K562 (cell line): Measurements from ENCODE around the gene IGFBP7. TPM values are rescaled to one million over a fixed set of nuclear protein-coding genes. Genes with fewer than 3 reads are reported as not detected.

Experiments
- ATAC-seq: fragments of 200-7000 bp; cut with Tn5 transposase; 3 replicates; pipeline ENCODE4 v1.9.1; 2020; ENCODE audit warnings: moderate library complexity
- BruUV-seq: library from RNA; stranded (reverse); fragments of 400-500 nt; replicated peaks from 2 replicates; lab custom pipeline; 2021; lab: Mats Ljungman, UMichigan
- CTCF ChIA-PET: fragments of 300-600 bp; formaldehyde crosslinking; extraction: SDS; loops from one replicate; lab custom pipeline; 2021; ENCODE audit warnings: low intra/inter-chr PET ratio; lab: Yijun Ruan, JAX
- POLR2A ChIA-PET: fragments of 300-600, 350-650 bp; sonication (Branson Sonifier 250); formaldehyde crosslinking; extraction: SDS; loops from one replicate; lab custom pipeline; 2021; ENCODE audit warnings: antibody characterized with exemption, inconsistent platforms; lab: Yijun Ruan, JAX
- DNase-seq, 4 experiments: peaks; one replicate each; pipeline versions ENCODE4 v3.0.0 to v3.0.0-alpha.2; 2011 to 2018; ENCODE audit warnings: low spot score in 3 of 4, mixed read lengths in 3 of 4; ENCODE audit errors: extremely low read depth in 1 of 4
- FAIRE-seq: peaks from 2 replicates; lab custom pipeline; 2011; peaks lifted over from hg19 to GRCh38; lab: Jason Lieb, UNC
- H2AFZ ChIP-seq: 2 replicates; pipeline ENCODE4 v1.6.0; 2011; ENCODE audit warnings: low read depth, low read length, control low read depth, inconsistent platforms
- H3K27ac ChIP-seq: fragments of 200-600 bp; 3 replicates; pipeline ENCODE4 v1.8.0; 2011; ENCODE audit warnings: low read depth, mild to moderate bottlenecking, control low read depth, inconsistent platforms, low read length, moderate library complexity, mixed read lengths; ENCODE audit errors: extremely low read depth
- H3K27me3 ChIP-seq, 2 experiments: fragments of 300-600 bp in 1 of 2; 2 replicates in 1 of 2; 3 replicates in 1 of 2; pipeline versions ENCODE4 v1.6.0 to v1.8.0; 2011; ENCODE audit warnings: inconsistent platforms in 2 of 2, low read length in 2 of 2, mild to moderate bottlenecking in 1 of 2, mixed read lengths in 1 of 2, moderate library complexity in 1 of 2; ENCODE audit not compliant: control insufficient read depth in 2 of 2, insufficient read depth in 2 of 2
- H3K36me3 ChIP-seq: fragments of 300-600 bp; 3 replicates; pipeline ENCODE4 v1.8.0; 2011; ENCODE audit warnings: mild to moderate bottlenecking, low read length, inconsistent platforms; ENCODE audit not compliant: control insufficient read depth, insufficient read depth
- H3K4me1 ChIP-seq, 2 experiments: fragments of 200-600 bp in 1 of 2; replicated peaks in 1 of 2; 2 replicates in 1 of 2; 3 replicates in 1 of 2; pipeline versions ENCODE4 v1.5.1 to v1.8.0; 2011; ENCODE audit warnings: inconsistent platforms in 2 of 2, low read length in 2 of 2, mild to moderate bottlenecking in 1 of 2, mixed read lengths in 1 of 2, moderate library complexity in 1 of 2; ENCODE audit not compliant: control insufficient read depth in 2 of 2, insufficient read depth in 2 of 2
- H3K4me2 ChIP-seq: 2 replicates; pipeline ENCODE4 v1.6.1; 2011; ENCODE audit warnings: low read length, control low read depth, inconsistent platforms, mixed read lengths; ENCODE audit not compliant: insufficient read depth
- H3K4me3 ChIP-seq: fragments of 200-600 bp; sonication (generic), shearing (Covaris generic); 2 replicates; pipeline ENCODE4 v1.5.1; 2016; ENCODE audit warnings: control low read depth, inconsistent platforms
- H3K79me2 ChIP-seq: fragments of 200-600 bp; 3 replicates; pipeline ENCODE4 v1.8.0; 2011; ENCODE audit warnings: low read length, inconsistent platforms; ENCODE audit not compliant: control insufficient read depth, insufficient read depth
- H3K9ac ChIP-seq, 2 experiments: 2 replicates each; pipeline versions ENCODE4 v1.6.0 to v1.6.1; 2011; ENCODE audit warnings: low read depth in 2 of 2, low read length in 2 of 2, control low read depth in 1 of 2, inconsistent platforms in 1 of 2, mild to moderate bottlenecking in 1 of 2, mixed read lengths in 1 of 2; ENCODE audit not compliant: insufficient read depth in 1 of 2
- H3K9me1 ChIP-seq: one replicate; pipeline ENCODE4 v1.6.0; 2011; ENCODE audit warnings: inconsistent platforms, mild to moderate bottlenecking, low read length, moderate library complexity; ENCODE audit not compliant: control insufficient read depth, insufficient read depth
- H3K9me3 ChIP-seq: replicated peaks from 2 replicates; pipeline ENCODE4 v1.5.1; 2011; ENCODE audit warnings: low read depth, low read length, inconsistent platforms; ENCODE audit not compliant: control insufficient read depth, insufficient read depth
- H4K20me1 ChIP-seq: replicated peaks from 2 replicates; pipeline ENCODE4 v1.6.1; 2011; ENCODE audit warnings: low read length, inconsistent platforms, mixed read lengths; ENCODE audit not compliant: control insufficient read depth, insufficient read depth
- BHLHE40 ChIP-seq: IDR thresholded peaks from 2 replicates; pipeline ENCODE4 v1.6.1; 2011; ENCODE audit warnings: low read length, improper control_type of control experiment
- HOXB6 ChIP-seq: fragments of 250-450 bp; sonication (Bioruptor Pico); IDR thresholded peaks from 2 replicates; pipeline ENCODE4 v1.5.1; 2022; ENCODE audit warnings: mild to moderate bottlenecking, borderline replicate concordance
- KLF16 ChIP-seq: IDR thresholded peaks from 2 replicates; pipeline ENCODE4 v1.6.1; 2016; ENCODE audit warnings: antibody characterized with exemption
- LCOR ChIP-seq: sonication (generic); formaldehyde crosslinking; IDR thresholded peaks from 2 replicates; pipeline ENCODE4 v1.8.0; 2022; ENCODE audit warnings: mild to moderate bottlenecking, missing genetic modification reagents
- MAFG ChIP-seq: fragments of 450-650 bp; conservative IDR thresholded peaks from 2 replicates; pipeline ENCODE4 v1.6.1; 2016; ENCODE audit warnings: missing genetic modification characterization, missing compliant biosample characterization
- RUNX1 ChIP-seq: sonication (generic); IDR thresholded peaks from 2 replicates; pipeline ENCODE4 v1.6.1; 2016; ENCODE audit warnings: antibody characterized with exemption, low read depth
- SMARCA4 ChIP-seq: fragments of 450-650 bp; IDR thresholded peaks from 2 replicates; pipeline ENCODE4 v1.6.1; 2016
- SMC3 ChIP-seq: conservative IDR thresholded peaks from 2 replicates; pipeline ENCODE4 v1.6.1; 2011; ENCODE audit warnings: low read depth, low read length, improper control_type of control experiment; ENCODE audit not compliant: insufficient read depth
- TFAM ChIP-seq: fragments of 250-450 bp; sonication (Bioruptor Pico); conservative IDR thresholded peaks from 2 replicates; pipeline ENCODE4 v1.5.0; 2021; ENCODE audit warnings: mild to moderate bottlenecking, moderate library complexity
- XRCC5 ChIP-seq: fragments of 200-400 bp; formaldehyde crosslinking; IDR thresholded peaks from 2 replicates; pipeline ENCODE4 v1.6.1; 2017; ENCODE audit warnings: low read depth, mild to moderate bottlenecking, low read length
- ZNF3 ChIP-seq: fragments of 250-450 bp; sonication (Bioruptor Pico); IDR thresholded peaks from 2 replicates; pipeline ENCODE4 v1.5.0; 2021; ENCODE audit warnings: mild to moderate bottlenecking, moderate library complexity
- WGBS: fragments of 100-300 bp; shearing (Covaris generic); methylation state at CpG from one replicate; pipeline ENCODE4 v1.1.6; 2016; ENCODE audit warnings: low coverage, mixed read lengths; ENCODE audit not compliant: insufficient coverage; ENCODE audit errors: missing lambda C conversion rate; 5-methylcytosine and 5-hydroxymethylcytosine counted together
- in situ Hi-C: fragments of 300-500 bp; cut with MboI; formaldehyde crosslinking; loops from 4 replicates; pipeline ENCODE4 v1.15.0; 2018; ENCODE audit warnings: inconsistent platforms, mixed read lengths
- intact Hi-C: fragments of 100-400 bp; cut with micrococcal nuclease; formaldehyde crosslinking; loops from 2 replicates; pipeline ENCODE4 v1.14.2; 2022
- polyA plus RNA-seq, 8 experiments: library from polyadenylated mRNA; depleted of rRNA in 4 of 8; stranded (reverse) in 5 of 8; unstranded in 3 of 8; fragments of >200 nt; fragmentation: Nextera tagmentation in 2 of 8; fragmentation: Illumina TruSeq in 1 of 8; extraction: Ambion mirVana in 2 of 8; extraction: Trizol in 1 of 8; gene quantifications; 2 replicates each; pipeline versions ENCODE4 v1.2.1 to v1.2.3, GENCODE V29; 2011 to 2014; ENCODE audit warnings: inconsistent platforms in 1 of 8, missing spikeins in 1 of 8
- total RNA-seq, 7 experiments: library from RNA; depleted of rRNA in 6 of 7; stranded (reverse); fragments of >200 nt in 6 of 7; fragmentation: Illumina TruSeq in 2 of 7; extraction: Trizol in 2 of 7; gene quantifications; 2 replicates each; pipeline versions ENCODE4 v1.2.1 to v1.2.3, GENCODE V29; 2011 to 2021; ENCODE audit warnings: low replicate concordance in 1 of 7
- TF ChIP-seq, protein P1 (sequence below), 2 experiments: fragments of 450-650 bp; formaldehyde crosslinking in 1 of 2; IDR thresholded peaks; 2 replicates each; pipeline versions ENCODE4 v1.4.0 to v1.6.1; 2014 to 2020; ENCODE audit warnings: mild to moderate bottlenecking in 2 of 2, borderline replicate concordance in 1 of 2, low read depth in 1 of 2
- TF ChIP-seq, protein P2 (sequence below): sonication (generic); formaldehyde crosslinking; IDR thresholded peaks from 2 replicates; pipeline ENCODE4 v1.4.0; 2020; ENCODE audit warnings: mild to moderate bottlenecking, missing genetic modification reagents

The IGFBP7 gene
- total and polyA plus RNA-seq, 9 of the 15 experiments (the other 6 are each of a cell fraction or from before 2014, with no cell fraction given), result 0.27 to 0.49 (median 0.29) TPM; not detected in 6

DNA sequence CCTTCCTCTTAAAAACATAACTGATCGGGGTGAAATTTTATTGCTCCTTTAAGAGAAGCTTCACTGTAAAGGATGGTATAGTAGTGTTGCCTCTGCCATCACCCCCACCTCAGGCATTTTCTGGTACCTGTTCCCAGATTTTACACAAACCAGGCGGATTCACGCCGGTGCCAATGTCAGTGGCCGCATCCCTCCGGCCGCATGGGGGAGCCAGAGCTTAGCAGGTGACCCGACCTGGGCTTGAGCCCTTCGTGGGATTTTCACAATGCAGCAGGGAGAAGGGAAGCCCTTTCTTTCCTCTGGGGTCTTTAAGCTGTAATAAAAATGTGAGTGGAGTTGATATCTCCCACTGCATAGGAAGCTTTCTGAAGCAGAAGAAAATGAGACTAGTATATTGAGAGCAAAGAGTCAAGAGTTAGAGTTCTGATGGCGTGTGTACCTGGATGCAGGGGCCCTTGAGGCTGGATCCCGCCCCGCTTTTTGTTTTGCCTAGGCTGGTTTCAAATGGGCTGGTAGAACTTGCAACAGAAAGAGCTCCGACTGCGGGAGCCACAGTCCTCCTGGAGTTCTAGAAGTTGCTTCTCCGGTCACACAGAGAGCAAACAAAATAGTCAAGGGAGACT is 72.1 kb downstream of the IGFBP7 start:
- DNase-seq (peak; percentile 59 to 72 (median 66)), FAIRE-seq (peak; percentile 64), ATAC-seq (peak; percentile 95)
- intact Hi-C loops, result loop anchor here (2.0 kb wide), 1 partner anchor 125 kb away; no protein-coding TSS in a partner anchor
- ChIA-PET CTCF (no interaction called here), POLR2A (no interaction called here)
- 13% methylated on average over 15 of the region's 15 CpGs for WGBS
- Histone ChIP-seq H3K4me2 (peak overlapping the region; percentile 2; the same call in 1 of the 2 replicates), H3K4me1 (no peaks in the 10 kb centered on the region), H3K4me3 (no peak overlapping the region), H3K9me1 (no peaks in the 10 kb centered on the region), H2AFZ (peak overlapping the region; percentile 20), H4K20me1 (no peaks in the 10 kb centered on the region), H3K27ac (no peak overlapping the region), H3K9me3 (no peaks in the 10 kb centered on the region), H3K79me2 (no peaks in the 10 kb centered on the region), H3K27me3 (peaks cover 16 to 17% of the 10 kb centered on the region in 2 experiments; a peak in 4 of 5 replicates), H3K36me3 (no peaks in the 10 kb centered on the region), H3K9ac (no peak overlapping the region)
- in situ Hi-C loops, result no loop called here
- no TSS peak for BruUV-seq
- no peak for TF ChIP-seq TFAM
- peak; percentile 24; the same call in 1 of the 2 replicates for TF ChIP-seq KLF16
- peak; percentile 50 for TF ChIP-seq SMC3
- no peak for TF ChIP-seq HOXB6 (CRISPR knock-in tag)
- no peak for TF ChIP-seq MAFG
- TF ChIP-seq ZNF3 (CRISPR knock-in tag), result no peak
- peak; percentile 43; the same call in 1 of the 2 replicates for TF ChIP-seq BHLHE40
- TF ChIP-seq, protein P1, sequence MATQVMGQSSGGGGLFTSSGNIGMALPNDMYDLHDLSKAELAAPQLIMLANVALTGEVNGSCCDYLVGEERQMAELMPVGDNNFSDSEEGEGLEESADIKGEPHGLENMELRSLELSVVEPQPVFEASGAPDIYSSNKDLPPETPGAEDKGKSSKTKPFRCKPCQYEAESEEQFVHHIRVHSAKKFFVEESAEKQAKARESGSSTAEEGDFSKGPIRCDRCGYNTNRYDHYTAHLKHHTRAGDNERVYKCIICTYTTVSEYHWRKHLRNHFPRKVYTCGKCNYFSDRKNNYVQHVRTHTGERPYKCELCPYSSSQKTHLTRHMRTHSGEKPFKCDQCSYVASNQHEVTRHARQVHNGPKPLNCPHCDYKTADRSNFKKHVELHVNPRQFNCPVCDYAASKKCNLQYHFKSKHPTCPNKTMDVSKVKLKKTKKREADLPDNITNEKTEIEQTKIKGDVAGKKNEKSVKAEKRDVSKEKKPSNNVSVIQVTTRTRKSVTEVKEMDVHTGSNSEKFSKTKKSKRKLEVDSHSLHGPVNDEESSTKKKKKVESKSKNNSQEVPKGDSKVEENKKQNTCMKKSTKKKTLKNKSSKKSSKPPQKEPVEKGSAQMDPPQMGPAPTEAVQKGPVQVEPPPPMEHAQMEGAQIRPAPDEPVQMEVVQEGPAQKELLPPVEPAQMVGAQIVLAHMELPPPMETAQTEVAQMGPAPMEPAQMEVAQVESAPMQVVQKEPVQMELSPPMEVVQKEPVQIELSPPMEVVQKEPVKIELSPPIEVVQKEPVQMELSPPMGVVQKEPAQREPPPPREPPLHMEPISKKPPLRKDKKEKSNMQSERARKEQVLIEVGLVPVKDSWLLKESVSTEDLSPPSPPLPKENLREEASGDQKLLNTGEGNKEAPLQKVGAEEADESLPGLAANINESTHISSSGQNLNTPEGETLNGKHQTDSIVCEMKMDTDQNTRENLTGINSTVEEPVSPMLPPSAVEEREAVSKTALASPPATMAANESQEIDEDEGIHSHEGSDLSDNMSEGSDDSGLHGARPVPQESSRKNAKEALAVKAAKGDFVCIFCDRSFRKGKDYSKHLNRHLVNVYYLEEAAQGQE (IDR thresholded peaks at IDR 0.05; ENCODE audit: borderline replicate concordance), result peak; percentile 36; the same call in 1 of the 2 replicates
- TF ChIP-seq, protein P1 (CRISPR knock-in tag; IDR thresholded peaks at IDR 0.05; ENCODE audit: low read depth), result no peak
- no peak for TF ChIP-seq RUNX1
- peak; percentile 67; the same call in 1 of the 2 replicates for TF ChIP-seq XRCC5
- TF ChIP-seq SMARCA4, result 0 out of 2 replicates have a peak, but pooled peaks have one; percentile 18
- TF ChIP-seq, protein P2, sequence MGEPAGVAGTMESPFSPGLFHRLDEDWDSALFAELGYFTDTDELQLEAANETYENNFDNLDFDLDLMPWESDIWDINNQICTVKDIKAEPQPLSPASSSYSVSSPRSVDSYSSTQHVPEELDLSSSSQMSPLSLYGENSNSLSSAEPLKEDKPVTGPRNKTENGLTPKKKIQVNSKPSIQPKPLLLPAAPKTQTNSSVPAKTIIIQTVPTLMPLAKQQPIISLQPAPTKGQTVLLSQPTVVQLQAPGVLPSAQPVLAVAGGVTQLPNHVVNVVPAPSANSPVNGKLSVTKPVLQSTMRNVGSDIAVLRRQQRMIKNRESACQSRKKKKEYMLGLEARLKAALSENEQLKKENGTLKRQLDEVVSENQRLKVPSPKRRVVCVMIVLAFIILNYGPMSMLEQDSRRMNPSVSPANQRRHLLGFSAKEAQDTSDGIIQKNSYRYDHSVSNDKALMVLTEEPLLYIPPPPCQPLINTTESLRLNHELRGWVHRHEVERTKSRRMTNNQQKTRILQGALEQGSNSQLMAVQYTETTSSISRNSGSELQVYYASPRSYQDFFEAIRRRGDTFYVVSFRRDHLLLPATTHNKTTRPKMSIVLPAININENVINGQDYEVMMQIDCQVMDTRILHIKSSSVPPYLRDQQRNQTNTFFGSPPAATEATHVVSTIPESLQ (CRISPR knock-in tag), result no peak
- TF ChIP-seq LCOR, result peak; percentile 51; the same call in 1 of the 2 replicates
